ENCODE data around the gene NT5DC3. TPM values are rescaled to one million over a fixed set of nuclear protein-coding genes. Genes with fewer than 3 reads are reported as not detected.

NT5DC3 gene
- total RNA-seq, 2 experiments from 2014 or later = 4.7 to 7.5 TPM

- intact Hi-C loops (cut with micrococcal nuclease; ENCODE audit: unreplicated experiment) = no loop called here
- H3K4me2 ChIP-seq (ENCODE audit: low read length) = no peak overlapping the region
These were observed 72.4 kb downstream of the NT5DC3 start for GRCh38 chr12:103768467-103769123.

DNA sequence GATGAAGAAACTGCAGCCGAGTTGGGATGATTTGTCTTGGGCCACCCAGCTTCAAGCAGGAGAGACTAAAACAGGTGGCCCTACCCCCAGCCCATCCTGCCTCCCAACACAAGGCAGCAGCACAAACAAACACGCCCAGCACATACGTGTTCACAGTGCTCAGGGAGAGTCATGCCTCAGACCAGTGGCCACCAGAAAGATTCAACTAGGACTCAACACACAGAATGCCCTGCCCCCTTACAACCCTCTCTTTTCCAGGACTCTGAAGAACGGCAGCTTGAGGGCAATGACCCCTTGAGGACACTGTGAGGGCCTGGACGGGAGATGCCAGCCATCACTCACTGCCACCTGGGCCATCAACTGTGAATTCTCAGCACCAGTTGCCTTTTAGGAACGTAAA is 75.0 kb downstream of the NT5DC3 start:
- Histone ChIP-seq H3K4me3 (ENCODE audit: low read depth, low read length, poor library complexity, severe bottlenecking) (no peak overlapping the region), H3K9me2 (ENCODE audit: insufficient read depth, low read length) (no peaks in the 10 kb centered on the region), H3K79me2 (ENCODE audit: insufficient read depth, low read depth, low read length) (no peaks in the 10 kb centered on the region), H3K4me1 (ENCODE audit: insufficient read depth, low read length, poor library complexity, severe bottlenecking) (no peaks in the 10 kb centered on the region), H3K36me3 (ENCODE audit: insufficient read depth, low read length) (no peaks in the 10 kb centered on the region), H3K4me2 (ENCODE audit: low read length) (no peak overlapping the region), H3K9me3 (ENCODE audit: low read length) (no peaks in the 10 kb centered on the region), H4K20me1 (ENCODE audit: insufficient read depth, low read length) (no peaks in the 10 kb centered on the region), H2AFZ (ENCODE audit: low read length) (no peak overlapping the region), H3K27ac (ENCODE audit: low read depth, low read length, poor library complexity, severe bottlenecking) (no peak overlapping the region)
- TF ChIP-seq EZH2phosphoT487 (IDR thresholded peaks at IDR 0.05; ENCODE audit: borderline replicate concordance, low read depth, low read length) (no peak), CTCF (conservative IDR thresholded peaks at IDR 0.05; ENCODE audit: low read length) (no peak)
- intact Hi-C loops (cut with micrococcal nuclease; ENCODE audit: unreplicated experiment) = no loop called here
- ChIA-PET CTCF (ENCODE audit: unreplicated experiment) (no interaction called here), POLR2A (interaction anchor here (0.5 kb wide), 1 partner anchor 480 kb away, joined by 4 read pairs; no protein-coding TSS in a partner anchor)
- BruUV-seq (replicated peaks) = no TSS peak
- DNase-seq (ENCODE audit: low spot score) = no peak

More at GRCh38 chr12:103768467-103769123, 72.4 kb downstream of the NT5DC3 start:
- Histone ChIP-seq H3K36me3 (ENCODE audit: insufficient read depth, low read length) (no peaks in the 10 kb centered on the region), H3K4me3 (ENCODE audit: low read depth, low read length, poor library complexity, severe bottlenecking) (no peak overlapping the region), H3K79me2 (ENCODE audit: insufficient read depth, low read depth, low read length) (no peaks in the 10 kb centered on the region), H4K20me1 (ENCODE audit: insufficient read depth, low read length) (no peaks in the 10 kb centered on the region), H3K9me2 (ENCODE audit: insufficient read depth, low read length) (no peaks in the 10 kb centered on the region), H3K4me1 (ENCODE audit: insufficient read depth, low read length, poor library complexity, severe bottlenecking) (no peaks in the 10 kb centered on the region), H3K27ac (ENCODE audit: low read depth, low read length, poor library complexity, severe bottlenecking) (no peak overlapping the region), H2AFZ (ENCODE audit: low read length) (no peak overlapping the region), H3K9me3 (ENCODE audit: low read length) (no peaks in the 10 kb centered on the region)
- POLR2A ChIA-PET = no interaction called here
- no TSS peak for BruUV-seq (replicated peaks)
- DNase-seq (ENCODE audit: low spot score) = no peak
- no peak for TF ChIP-seq EZH2phosphoT487 (IDR thresholded peaks at IDR 0.05; ENCODE audit: borderline replicate concordance, low read depth, low read length)
- no peak for TF ChIP-seq CTCF (conservative IDR thresholded peaks at IDR 0.05; ENCODE audit: low read length)
- CTCF ChIA-PET (ENCODE audit: unreplicated experiment) = no interaction called here

DNA sequence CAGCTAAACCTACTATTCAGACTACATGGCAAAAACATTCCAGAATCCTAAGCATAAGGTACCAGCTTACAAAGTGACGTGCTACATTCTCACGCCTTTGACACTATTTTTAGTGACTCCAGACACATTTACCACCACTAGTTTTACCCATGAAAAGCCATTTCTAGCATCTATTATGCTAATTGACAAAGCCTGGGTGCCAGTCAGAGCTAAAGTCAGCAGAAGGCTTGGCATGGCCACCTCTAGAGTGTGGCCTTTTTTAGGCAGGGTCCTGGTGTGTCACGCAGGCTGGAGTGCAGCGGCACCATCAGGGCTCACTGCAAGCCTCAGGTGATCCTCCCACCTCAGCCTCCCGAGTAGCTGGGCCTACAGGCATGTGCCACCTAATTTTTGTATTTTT is 75.7 kb downstream of the NT5DC3 start:
- Histone ChIP-seq H3K27ac (ENCODE audit: low read depth, low read length, poor library complexity, severe bottlenecking) (no peak overlapping the region), H3K9me3 (ENCODE audit: low read length) (no peaks in the 10 kb centered on the region), H4K20me1 (ENCODE audit: insufficient read depth, low read length) (no peaks in the 10 kb centered on the region), H3K79me2 (ENCODE audit: insufficient read depth, low read depth, low read length) (no peaks in the 10 kb centered on the region), H3K36me3 (ENCODE audit: insufficient read depth, low read length) (no peaks in the 10 kb centered on the region), H3K4me3 (ENCODE audit: low read depth, low read length, poor library complexity, severe bottlenecking) (no peak overlapping the region), H2AFZ (ENCODE audit: low read length) (no peak overlapping the region), H3K4me2 (ENCODE audit: low read length) (no peak overlapping the region), H3K4me1 (ENCODE audit: insufficient read depth, low read length, poor library complexity, severe bottlenecking) (no peaks in the 10 kb centered on the region), H3K9me2 (ENCODE audit: insufficient read depth, low read length) (no peaks in the 10 kb centered on the region)
- no peak for TF ChIP-seq CTCF (conservative IDR thresholded peaks at IDR 0.05; ENCODE audit: low read length)
- no peak for TF ChIP-seq EZH2phosphoT487 (IDR thresholded peaks at IDR 0.05; ENCODE audit: borderline replicate concordance, low read depth, low read length)
- BruUV-seq (replicated peaks) = no TSS peak
- DNase-seq (ENCODE audit: low spot score) = no peak
- intact Hi-C loops (cut with micrococcal nuclease; ENCODE audit: unreplicated experiment) = no loop called here
- ChIA-PET CTCF (ENCODE audit: unreplicated experiment) (no interaction called here), POLR2A (interaction anchor here (0.5 kb wide), 1 partner anchor 481 kb away, joined by 4 read pairs; no protein-coding TSS in a partner anchor)

Measured in OCI-LY7 (cell line).